ENCODE data around the gene FYN.

DNA sequence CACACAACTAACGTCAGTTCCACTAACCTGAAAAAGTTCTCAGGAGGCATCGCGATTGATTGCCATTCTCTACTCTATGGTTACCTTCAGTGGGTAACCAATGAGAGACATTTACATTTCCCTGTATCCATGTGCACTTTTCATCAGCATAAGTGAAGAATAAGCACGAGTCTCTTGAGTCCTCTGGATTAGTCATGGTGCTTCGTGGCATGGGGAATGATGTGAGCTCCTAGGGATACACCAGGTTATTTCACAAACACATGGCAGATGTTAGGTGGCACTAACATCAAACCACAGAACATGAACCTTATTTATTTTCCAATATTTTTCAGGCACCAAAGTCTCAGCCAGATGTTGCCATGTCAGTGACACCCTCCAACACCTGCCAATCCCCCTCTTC, 64.0 kb downstream of the FYN start:
- TF ChIP-seq, protein P1, sequence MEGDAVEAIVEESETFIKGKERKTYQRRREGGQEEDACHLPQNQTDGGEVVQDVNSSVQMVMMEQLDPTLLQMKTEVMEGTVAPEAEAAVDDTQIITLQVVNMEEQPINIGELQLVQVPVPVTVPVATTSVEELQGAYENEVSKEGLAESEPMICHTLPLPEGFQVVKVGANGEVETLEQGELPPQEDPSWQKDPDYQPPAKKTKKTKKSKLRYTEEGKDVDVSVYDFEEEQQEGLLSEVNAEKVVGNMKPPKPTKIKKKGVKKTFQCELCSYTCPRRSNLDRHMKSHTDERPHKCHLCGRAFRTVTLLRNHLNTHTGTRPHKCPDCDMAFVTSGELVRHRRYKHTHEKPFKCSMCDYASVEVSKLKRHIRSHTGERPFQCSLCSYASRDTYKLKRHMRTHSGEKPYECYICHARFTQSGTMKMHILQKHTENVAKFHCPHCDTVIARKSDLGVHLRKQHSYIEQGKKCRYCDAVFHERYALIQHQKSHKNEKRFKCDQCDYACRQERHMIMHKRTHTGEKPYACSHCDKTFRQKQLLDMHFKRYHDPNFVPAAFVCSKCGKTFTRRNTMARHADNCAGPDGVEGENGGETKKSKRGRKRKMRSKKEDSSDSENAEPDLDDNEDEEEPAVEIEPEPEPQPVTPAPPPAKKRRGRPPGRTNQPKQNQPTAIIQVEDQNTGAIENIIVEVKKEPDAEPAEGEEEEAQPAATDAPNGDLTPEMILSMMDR (IDR thresholded peaks at IDR 0.05; ENCODE audit: low read depth, low read length, poor library complexity, severe bottlenecking) = no peak
- no peak for TF ChIP-seq EZH2phosphoT487 (IDR thresholded peaks at IDR 0.05; ENCODE audit: borderline replicate concordance, low read length)

All from DOHH2 (cell line).